K562 (cell line): ENCODE measurements around the gene ZG16B. TPM values are rescaled to one million over a fixed set of nuclear protein-coding genes. Genes with fewer than 3 reads are reported as not detected.

Experiments used
- CCNT2 ChIP-seq: IDR thresholded peaks from 2 replicates; pipeline ENCODE4 v1.6.1; 2011; ENCODE audit warnings: borderline replicate concordance, low read depth, mild to moderate bottlenecking, moderate library complexity, mixed read lengths, low read length; ENCODE audit not compliant: insufficient read length; ENCODE audit errors: extremely low read depth
- ILF3 ChIP-seq: fragments of 450-650 bp; IDR thresholded peaks from 2 replicates; pipeline ENCODE4 v1.6.1; 2018; ENCODE audit warnings: antibody characterized with exemption, mild to moderate bottlenecking, moderate library complexity, borderline replicate concordance
- polyA plus RNA-seq, 8 experiments: library from polyadenylated mRNA; depleted of rRNA in 4 of 8; stranded (reverse) in 5 of 8; unstranded in 3 of 8; fragments of >200 nt; fragmentation: Nextera tagmentation in 2 of 8; fragmentation: Illumina TruSeq in 1 of 8; extraction: Ambion mirVana in 2 of 8; extraction: Trizol in 1 of 8; gene quantifications; 2 replicates each; pipeline versions ENCODE4 v1.2.1 to v1.2.3, GENCODE V29; 2011 to 2014; ENCODE audit warnings: inconsistent platforms in 1 of 8, missing spikeins in 1 of 8
- total RNA-seq, 7 experiments: library from RNA; depleted of rRNA in 6 of 7; stranded (reverse); fragments of >200 nt in 6 of 7; fragmentation: Illumina TruSeq in 2 of 7; extraction: Trizol in 2 of 7; gene quantifications; 2 replicates each; pipeline versions ENCODE4 v1.2.1 to v1.2.3, GENCODE V29; 2011 to 2021; ENCODE audit warnings: low replicate concordance in 1 of 7
- TF ChIP-seq, protein P1 (sequence below), 2 experiments: fragments of 450-650 bp; IDR thresholded peaks; 2 replicates each; pipeline ENCODE4 v1.6.1; 2016; ENCODE audit warnings: mild to moderate bottlenecking in 2 of 2, borderline replicate concordance in 1 of 2, low read depth in 1 of 2, moderate library complexity in 1 of 2
- TF ChIP-seq, protein P2 (sequence below): fragments of 450-650 bp; IDR thresholded peaks from 2 replicates; pipeline ENCODE4 v1.6.1; 2016; ENCODE audit warnings: mild to moderate bottlenecking, moderate library complexity

ZG16B gene
- total and polyA plus RNA-seq, 9 of the 15 experiments (the other 6 are each of a cell fraction or from before 2014, with no cell fraction given) = 0.25 to 0.43 (median 0.34) TPM; not detected in 5

DNA sequence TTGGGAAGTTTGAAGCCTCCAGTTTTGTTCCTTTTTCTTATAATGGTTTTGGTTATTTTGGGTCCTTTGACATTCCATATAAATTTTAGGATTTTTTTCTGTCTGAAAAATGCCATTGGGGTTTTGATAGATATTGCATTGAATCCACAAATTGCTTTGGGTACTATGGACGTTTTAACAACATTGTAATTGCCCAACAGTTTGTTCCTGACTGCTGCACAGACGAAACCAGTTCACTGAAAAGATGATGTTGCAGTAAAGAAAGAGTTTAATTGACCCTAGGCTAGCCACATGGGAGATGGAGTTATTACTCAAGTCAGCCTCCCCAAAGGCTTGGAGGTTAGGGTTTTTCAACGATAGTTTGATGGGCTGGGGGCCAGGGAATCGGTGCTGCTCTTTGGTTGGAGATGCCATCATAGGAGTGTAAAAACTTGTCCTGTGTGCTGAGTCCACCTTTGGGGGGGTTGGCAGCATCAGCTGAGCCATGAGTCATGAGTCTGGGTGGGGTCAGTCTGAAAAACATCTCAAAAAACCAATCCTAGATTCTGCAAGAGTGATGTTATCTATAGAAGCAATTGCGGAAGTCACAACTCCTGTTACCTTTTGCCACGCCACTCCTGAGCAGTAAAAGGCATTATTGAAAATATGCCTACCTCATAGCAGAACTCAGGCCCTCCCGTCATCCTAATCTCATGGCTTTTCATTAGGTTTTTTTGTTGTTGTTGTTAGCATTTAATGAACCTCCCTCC, 34.5 kb upstream of the ZG16B start (continued):
- TF ChIP-seq, protein P1, sequence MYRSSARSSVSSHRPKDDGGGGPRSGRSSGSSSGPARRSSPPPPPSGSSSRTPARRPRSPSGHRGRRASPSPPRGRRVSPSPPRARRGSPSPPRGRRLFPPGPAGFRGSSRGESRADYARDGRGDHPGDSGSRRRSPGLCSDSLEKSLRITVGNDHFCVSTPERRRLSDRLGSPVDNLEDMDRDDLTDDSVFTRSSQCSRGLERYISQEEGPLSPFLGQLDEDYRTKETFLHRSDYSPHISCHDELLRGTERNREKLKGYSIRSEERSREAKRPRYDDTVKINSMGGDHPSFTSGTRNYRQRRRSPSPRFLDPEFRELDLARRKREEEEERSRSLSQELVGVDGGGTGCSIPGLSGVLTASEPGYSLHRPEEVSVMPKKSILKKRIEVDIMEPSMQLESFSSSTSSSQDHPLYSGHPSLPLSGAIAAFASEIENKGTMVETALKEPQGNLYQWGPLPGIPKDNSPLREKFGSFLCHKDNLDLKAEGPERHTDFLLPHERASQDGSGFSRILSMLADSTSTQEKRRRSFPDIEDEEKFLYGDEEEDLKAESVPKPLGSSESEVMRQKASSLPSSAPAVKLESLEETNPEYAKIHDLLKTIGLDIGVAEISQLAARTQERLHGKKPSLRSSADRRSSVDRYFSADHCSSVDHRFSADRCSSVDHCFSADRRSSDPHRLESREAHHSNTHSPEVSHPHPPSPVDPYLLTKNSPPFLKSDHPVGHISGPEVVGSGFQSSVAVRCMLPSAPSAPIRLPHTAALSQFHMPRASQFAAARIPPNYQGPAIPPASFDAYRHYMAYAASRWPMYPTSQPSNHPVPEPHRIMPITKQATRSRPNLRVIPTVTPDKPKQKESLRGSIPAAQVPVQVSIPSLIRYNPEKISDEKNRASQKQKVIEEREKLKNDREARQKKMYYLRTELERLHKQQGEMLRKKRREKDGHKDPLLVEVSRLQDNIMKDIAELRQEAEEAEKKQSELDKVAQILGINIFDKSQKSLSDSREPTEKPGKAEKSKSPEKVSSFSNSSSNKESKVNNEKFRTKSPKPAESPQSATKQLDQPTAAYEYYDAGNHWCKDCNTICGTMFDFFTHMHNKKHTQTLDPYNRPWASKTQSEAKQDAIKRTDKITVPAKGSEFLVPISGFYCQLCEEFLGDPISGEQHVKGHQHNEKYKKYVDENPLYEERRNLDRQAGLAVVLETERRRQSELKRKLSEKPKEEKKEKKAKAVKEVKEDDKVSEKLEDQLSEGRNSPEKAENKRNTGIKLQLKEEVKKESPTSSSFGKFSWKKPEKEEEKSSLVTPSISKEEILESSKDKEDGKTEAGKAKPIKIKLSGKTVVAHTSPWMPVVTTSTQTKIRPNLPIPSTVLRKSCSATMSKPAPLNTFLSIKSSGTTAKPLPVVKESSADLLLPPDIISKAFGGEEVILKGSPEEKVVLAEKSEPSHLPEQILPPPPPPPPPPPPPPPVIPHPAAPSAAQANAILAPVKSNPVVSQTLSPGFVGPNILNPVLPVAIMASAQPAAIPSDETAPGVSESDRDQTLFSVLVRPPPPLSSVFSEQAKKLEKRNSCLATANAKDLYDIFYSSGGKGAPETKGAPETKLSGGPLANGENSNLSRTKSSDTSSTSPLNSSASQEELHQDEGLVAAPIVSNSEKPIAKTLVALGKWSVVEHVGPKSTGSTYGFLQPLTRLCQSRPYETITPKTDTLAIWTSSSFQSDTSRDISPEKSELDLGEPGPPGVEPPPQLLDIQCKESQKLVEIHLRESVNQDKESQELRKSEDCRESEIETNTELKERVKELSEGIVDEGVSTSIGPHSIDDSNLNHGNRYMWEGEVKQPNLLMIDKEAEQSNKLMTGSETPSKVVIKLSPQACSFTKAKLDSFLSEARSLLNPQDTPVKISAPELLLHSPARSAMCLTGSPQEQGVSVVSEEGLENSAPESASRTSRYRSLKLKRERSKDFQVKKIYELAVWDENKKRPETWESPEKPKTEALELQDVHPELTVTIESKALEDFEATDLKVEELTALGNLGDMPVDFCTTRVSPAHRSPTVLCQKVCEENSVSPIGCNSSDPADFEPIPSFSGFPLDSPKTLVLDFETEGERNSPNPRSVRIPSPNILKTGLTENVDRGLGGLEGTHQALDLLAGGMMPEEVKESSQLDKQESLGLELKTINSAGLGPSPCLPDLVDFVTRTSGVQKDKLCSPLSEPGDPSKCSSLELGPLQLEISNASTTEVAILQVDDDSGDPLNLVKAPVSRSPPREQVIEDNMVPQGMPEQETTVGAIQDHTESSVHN (IDR thresholded peaks at IDR 0.05; ENCODE audit: borderline replicate concordance in 1 of 2, low read depth in 1 of 2) = peak in 1 of 2 experiments; percentile 80; a peak in 2 of 4 replicates
- TF ChIP-seq CCNT2 = peak; percentile 23
- TF ChIP-seq, protein P2, sequence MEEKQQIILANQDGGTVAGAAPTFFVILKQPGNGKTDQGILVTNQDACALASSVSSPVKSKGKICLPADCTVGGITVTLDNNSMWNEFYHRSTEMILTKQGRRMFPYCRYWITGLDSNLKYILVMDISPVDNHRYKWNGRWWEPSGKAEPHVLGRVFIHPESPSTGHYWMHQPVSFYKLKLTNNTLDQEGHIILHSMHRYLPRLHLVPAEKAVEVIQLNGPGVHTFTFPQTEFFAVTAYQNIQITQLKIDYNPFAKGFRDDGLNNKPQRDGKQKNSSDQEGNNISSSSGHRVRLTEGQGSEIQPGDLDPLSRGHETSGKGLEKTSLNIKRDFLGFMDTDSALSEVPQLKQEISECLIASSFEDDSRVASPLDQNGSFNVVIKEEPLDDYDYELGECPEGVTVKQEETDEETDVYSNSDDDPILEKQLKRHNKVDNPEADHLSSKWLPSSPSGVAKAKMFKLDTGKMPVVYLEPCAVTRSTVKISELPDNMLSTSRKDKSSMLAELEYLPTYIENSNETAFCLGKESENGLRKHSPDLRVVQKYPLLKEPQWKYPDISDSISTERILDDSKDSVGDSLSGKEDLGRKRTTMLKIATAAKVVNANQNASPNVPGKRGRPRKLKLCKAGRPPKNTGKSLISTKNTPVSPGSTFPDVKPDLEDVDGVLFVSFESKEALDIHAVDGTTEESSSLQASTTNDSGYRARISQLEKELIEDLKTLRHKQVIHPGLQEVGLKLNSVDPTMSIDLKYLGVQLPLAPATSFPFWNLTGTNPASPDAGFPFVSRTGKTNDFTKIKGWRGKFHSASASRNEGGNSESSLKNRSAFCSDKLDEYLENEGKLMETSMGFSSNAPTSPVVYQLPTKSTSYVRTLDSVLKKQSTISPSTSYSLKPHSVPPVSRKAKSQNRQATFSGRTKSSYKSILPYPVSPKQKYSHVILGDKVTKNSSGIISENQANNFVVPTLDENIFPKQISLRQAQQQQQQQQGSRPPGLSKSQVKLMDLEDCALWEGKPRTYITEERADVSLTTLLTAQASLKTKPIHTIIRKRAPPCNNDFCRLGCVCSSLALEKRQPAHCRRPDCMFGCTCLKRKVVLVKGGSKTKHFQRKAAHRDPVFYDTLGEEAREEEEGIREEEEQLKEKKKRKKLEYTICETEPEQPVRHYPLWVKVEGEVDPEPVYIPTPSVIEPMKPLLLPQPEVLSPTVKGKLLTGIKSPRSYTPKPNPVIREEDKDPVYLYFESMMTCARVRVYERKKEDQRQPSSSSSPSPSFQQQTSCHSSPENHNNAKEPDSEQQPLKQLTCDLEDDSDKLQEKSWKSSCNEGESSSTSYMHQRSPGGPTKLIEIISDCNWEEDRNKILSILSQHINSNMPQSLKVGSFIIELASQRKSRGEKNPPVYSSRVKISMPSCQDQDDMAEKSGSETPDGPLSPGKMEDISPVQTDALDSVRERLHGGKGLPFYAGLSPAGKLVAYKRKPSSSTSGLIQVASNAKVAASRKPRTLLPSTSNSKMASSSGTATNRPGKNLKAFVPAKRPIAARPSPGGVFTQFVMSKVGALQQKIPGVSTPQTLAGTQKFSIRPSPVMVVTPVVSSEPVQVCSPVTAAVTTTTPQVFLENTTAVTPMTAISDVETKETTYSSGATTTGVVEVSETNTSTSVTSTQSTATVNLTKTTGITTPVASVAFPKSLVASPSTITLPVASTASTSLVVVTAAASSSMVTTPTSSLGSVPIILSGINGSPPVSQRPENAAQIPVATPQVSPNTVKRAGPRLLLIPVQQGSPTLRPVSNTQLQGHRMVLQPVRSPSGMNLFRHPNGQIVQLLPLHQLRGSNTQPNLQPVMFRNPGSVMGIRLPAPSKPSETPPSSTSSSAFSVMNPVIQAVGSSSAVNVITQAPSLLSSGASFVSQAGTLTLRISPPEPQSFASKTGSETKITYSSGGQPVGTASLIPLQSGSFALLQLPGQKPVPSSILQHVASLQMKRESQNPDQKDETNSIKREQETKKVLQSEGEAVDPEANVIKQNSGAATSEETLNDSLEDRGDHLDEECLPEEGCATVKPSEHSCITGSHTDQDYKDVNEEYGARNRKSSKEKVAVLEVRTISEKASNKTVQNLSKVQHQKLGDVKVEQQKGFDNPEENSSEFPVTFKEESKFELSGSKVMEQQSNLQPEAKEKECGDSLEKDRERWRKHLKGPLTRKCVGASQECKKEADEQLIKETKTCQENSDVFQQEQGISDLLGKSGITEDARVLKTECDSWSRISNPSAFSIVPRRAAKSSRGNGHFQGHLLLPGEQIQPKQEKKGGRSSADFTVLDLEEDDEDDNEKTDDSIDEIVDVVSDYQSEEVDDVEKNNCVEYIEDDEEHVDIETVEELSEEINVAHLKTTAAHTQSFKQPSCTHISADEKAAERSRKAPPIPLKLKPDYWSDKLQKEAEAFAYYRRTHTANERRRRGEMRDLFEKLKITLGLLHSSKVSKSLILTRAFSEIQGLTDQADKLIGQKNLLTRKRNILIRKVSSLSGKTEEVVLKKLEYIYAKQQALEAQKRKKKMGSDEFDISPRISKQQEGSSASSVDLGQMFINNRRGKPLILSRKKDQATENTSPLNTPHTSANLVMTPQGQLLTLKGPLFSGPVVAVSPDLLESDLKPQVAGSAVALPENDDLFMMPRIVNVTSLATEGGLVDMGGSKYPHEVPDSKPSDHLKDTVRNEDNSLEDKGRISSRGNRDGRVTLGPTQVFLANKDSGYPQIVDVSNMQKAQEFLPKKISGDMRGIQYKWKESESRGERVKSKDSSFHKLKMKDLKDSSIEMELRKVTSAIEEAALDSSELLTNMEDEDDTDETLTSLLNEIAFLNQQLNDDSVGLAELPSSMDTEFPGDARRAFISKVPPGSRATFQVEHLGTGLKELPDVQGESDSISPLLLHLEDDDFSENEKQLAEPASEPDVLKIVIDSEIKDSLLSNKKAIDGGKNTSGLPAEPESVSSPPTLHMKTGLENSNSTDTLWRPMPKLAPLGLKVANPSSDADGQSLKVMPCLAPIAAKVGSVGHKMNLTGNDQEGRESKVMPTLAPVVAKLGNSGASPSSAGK = peak; percentile 25; the same call in 1 of the 2 replicates
- no peak for TF ChIP-seq ILF3
